Loucy (cell line): ENCODE results near the gene EFNA5.

Experiments
- EZH2phosphoT487 ChIP-seq: fragments of 200-600 bp; IDR thresholded peaks from 2 replicates; pipeline ENCODE4 v1.6.1; 2018; ENCODE audit warnings: antibody characterized with exemption, mild to moderate bottlenecking, moderate library complexity, borderline replicate concordance
- TF ChIP-seq, protein P1 (sequence below): fragments of 200-600 bp; sonication (generic); conservative IDR thresholded peaks from 2 replicates; pipeline ENCODE4 v1.5.1; 2014; ENCODE audit warnings: mild to moderate bottlenecking, antibody characterized with exemption, low read length

- TF ChIP-seq, protein P1, sequence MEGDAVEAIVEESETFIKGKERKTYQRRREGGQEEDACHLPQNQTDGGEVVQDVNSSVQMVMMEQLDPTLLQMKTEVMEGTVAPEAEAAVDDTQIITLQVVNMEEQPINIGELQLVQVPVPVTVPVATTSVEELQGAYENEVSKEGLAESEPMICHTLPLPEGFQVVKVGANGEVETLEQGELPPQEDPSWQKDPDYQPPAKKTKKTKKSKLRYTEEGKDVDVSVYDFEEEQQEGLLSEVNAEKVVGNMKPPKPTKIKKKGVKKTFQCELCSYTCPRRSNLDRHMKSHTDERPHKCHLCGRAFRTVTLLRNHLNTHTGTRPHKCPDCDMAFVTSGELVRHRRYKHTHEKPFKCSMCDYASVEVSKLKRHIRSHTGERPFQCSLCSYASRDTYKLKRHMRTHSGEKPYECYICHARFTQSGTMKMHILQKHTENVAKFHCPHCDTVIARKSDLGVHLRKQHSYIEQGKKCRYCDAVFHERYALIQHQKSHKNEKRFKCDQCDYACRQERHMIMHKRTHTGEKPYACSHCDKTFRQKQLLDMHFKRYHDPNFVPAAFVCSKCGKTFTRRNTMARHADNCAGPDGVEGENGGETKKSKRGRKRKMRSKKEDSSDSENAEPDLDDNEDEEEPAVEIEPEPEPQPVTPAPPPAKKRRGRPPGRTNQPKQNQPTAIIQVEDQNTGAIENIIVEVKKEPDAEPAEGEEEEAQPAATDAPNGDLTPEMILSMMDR = no peak
- TF ChIP-seq EZH2phosphoT487 = no peak
Measured at GRCh38 chr5:107597247-107597646, 73.5 kb downstream of the EFNA5 start.
